HL-60 (cell line): ENCODE results near the gene MACROD2.

Experiments used
- DNase-seq, 2 experiments: peaks; one replicate each; pipeline ENCODE4 v3.0.0-alpha.2; 2010 to 2020; ENCODE audit warnings: low read depth in 1 of 2, low spot score in 1 of 2
- H3K27ac ChIP-seq: fragments of 250-450 bp; sonication (Bioruptor Pico); replicated peaks from 2 replicates; pipeline ENCODE4 v1.5.1; 2020; ENCODE audit warnings: mild to moderate bottlenecking, moderate library complexity
- H3K27me3 ChIP-seq: fragments of 250-450 bp; sonication (Bioruptor Pico); 2 replicates; pipeline ENCODE4 v1.5.1; 2021; ENCODE audit warnings: mild to moderate bottlenecking, moderate library complexity; ENCODE audit not compliant: insufficient read depth, poor library complexity, severe bottlenecking
- H3K4me3 ChIP-seq: replicated peaks from 2 replicates; pipeline ENCODE4 v1.5.1; 2011; ENCODE audit warnings: mild to moderate bottlenecking, control low read depth, low read length; ENCODE audit not compliant: insufficient read depth
- CTCF ChIP-seq: IDR thresholded peaks from one replicate; pipeline ENCODE4 v1.5.1; 2011; ENCODE audit warnings: low read length, control low read depth, inconsistent platforms; ENCODE audit not compliant: insufficient read depth
- GABPA ChIP-seq: IDR thresholded peaks from 2 replicates; pipeline ENCODE4 v1.6.1; 2012; ENCODE audit warnings: low read depth
- POLR2AphosphoS5 ChIP-seq: IDR thresholded peaks from 2 replicates; pipeline ENCODE4 v1.6.1; 2012; ENCODE audit warnings: low read depth
- REST ChIP-seq: IDR thresholded peaks from 2 replicates; pipeline ENCODE4 v1.6.1; 2012; ENCODE audit warnings: low read depth; ENCODE audit not compliant: insufficient replicate concordance
- SPI1 ChIP-seq: IDR thresholded peaks from 2 replicates; pipeline ENCODE4 v1.6.1; 2012; ENCODE audit warnings: low read depth, mild to moderate bottlenecking, borderline replicate concordance

MACROD2 gene

GRCh38 chr20:15494851-15495250, 1499.5 kb downstream of the MACROD2 start:
- H3K27me3 ChIP-seq, result no peaks in the 10 kb centered on the region
- H3K4me3 ChIP-seq, result no peak overlapping the region
- no peak for TF ChIP-seq SPI1
- TF ChIP-seq REST, result no peak
- no peak for TF ChIP-seq POLR2AphosphoS5
- TF ChIP-seq GABPA, result no peak
- TF ChIP-seq CTCF, result no peak
- no peak overlapping the region for H3K27ac ChIP-seq
- no peak for DNase-seq

GRCh38 chr20:15496501-15497039, 1501.3 kb downstream of the MACROD2 start:
- no peak for DNase-seq
- TF ChIP-seq SPI1 (no peak), GABPA (no peak), REST (no peak), POLR2AphosphoS5 (no peak), CTCF (no peak)
- Histone ChIP-seq H3K27me3 (no peaks in the 10 kb centered on the region), H3K27ac (no peak overlapping the region), H3K4me3 (no peak overlapping the region)

- Histone ChIP-seq H3K4me3 (no peak overlapping the region), H3K27me3 (no peaks in the 10 kb centered on the region), H3K27ac (no peak overlapping the region)
- TF ChIP-seq CTCF (no peak), SPI1 (no peak), REST (no peak), POLR2AphosphoS5 (no peak), GABPA (no peak)
- no peak for DNase-seq
These were observed 1503.6 kb downstream of the MACROD2 start for GRCh38 chr20:15498926-15499325.
